Osteocyte (in vitro differentiated cells): ENCODE data around the gene DIP2C. TPM values are rescaled to one million over a fixed set of nuclear protein-coding genes. Genes with fewer than 3 reads are reported as not detected.

Experiments
- DNase-seq: peaks from one replicate; pipeline ENCODE4 v3.0.0; 2021; ENCODE audit warnings: mixed read lengths; ENCODE audit not compliant: unreplicated experiment; ENCODE audit errors: extremely low spot score
- H3K27ac Mint-ChIP-seq: one replicate; pipeline ENCODE4 v1.8.0; 2021; ENCODE audit warnings: mild to moderate bottlenecking, mixed read lengths; ENCODE audit not compliant: unreplicated experiment
- H3K27me3 Mint-ChIP-seq: one replicate; pipeline ENCODE4 v1.8.0; 2021; ENCODE audit warnings: mixed read lengths; ENCODE audit not compliant: unreplicated experiment
- H3K36me3 Mint-ChIP-seq: one replicate; pipeline ENCODE4 v1.8.0; 2021; ENCODE audit warnings: mixed read lengths; ENCODE audit not compliant: unreplicated experiment
- H3K4me1 Mint-ChIP-seq: one replicate; pipeline ENCODE4 v1.8.0; 2021; ENCODE audit warnings: mixed read lengths; ENCODE audit not compliant: unreplicated experiment
- H3K4me3 Mint-ChIP-seq: one replicate; pipeline ENCODE4 v1.8.0; 2021; ENCODE audit warnings: mild to moderate bottlenecking, moderate library complexity, mixed read lengths; ENCODE audit not compliant: unreplicated experiment
- H3K9me3 Mint-ChIP-seq: one replicate; pipeline ENCODE4 v1.8.0; 2021; ENCODE audit warnings: mixed read lengths; ENCODE audit not compliant: unreplicated experiment
- CTCF ChIP-seq: fragments of 200-600 bp; sonication (generic); IDR thresholded peaks from 2 replicates; pipeline ENCODE4 v1.5.0; 2021; ENCODE audit warnings: antibody characterized with exemption, mild to moderate bottlenecking, moderate library complexity
- total RNA-seq: library from RNA; stranded (reverse); gene quantifications from 2 replicates; pipeline ENCODE4 v1.2.1, GENCODE V29; 2021

The DIP2C gene
- total RNA-seq, 1 donor from 2014 or later = 36.8 TPM

DNA sequence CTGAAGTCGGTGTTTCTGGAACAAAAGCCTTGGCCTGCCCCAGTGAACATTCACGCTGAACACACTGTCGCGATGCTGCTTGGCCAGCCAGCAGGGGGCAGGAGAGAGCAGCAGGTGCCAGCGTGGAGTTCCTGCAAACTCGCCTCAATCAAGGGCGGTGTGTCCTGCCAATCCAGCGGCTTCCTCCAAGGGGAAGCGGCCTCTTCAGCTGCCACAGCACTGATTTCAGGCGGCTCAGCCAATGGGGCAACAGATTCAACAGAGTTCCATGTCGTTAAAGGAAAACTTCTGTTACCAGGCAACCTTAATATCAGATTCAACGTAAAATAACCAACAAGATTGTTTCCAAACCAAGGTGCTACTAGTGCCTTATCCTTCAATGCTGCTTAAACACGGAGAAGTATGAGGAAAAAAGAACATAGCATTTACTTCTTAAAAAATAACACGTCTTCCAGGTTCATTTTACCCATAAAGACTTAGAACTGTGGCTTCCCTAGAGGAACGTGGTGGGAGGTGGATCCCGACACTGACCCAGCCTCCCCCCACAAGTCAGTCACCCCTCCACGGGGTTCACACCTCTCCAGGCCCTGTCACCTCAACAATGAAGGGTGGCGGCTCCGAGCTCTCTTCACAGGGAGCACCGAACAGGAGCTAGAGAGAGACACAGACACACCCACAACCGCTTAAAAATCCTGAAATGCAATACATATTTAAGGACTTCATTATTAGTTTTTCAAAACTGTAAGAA lies 178.2 kb downstream of the DIP2C start:
- TF ChIP-seq CTCF = peak; percentile 98
- DNase-seq = peak; percentile 97
- H3K4me3 Mint-ChIP-seq = no peak overlapping the region
- peak overlapping the region; percentile 77 for H3K27ac Mint-ChIP-seq
- peaks cover 4% of the 10 kb centered on the region for H3K36me3 Mint-ChIP-seq
- no peaks in the 10 kb centered on the region for H3K9me3 Mint-ChIP-seq
- H3K4me1 Mint-ChIP-seq = peaks cover 10% of the 10 kb centered on the region
- no peaks in the 10 kb centered on the region for H3K27me3 Mint-ChIP-seq

DNA sequence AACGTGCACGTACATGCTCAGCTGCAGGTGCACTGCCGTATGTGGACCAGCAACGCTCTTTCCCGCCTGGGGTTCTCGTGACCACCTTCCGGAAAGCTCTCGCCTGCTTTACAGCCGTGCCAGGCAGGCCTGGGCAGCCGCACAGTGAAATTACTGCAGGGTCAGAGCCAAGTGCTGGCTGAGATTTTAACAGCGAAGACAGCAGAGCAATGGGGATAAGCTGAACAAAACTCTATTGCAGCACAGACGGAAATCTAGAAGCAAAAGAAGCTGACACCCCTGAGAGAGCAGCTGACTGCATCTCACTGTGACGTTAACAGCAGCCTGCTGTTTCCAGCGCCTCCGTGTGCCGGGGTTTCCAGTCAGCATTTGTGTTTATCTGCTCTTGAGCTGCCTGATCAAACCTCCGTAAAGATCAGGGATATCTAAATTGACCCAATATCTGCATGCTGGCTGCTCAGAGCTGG lies 179.0 kb downstream of the DIP2C start:
- Mint-ChIP-seq H3K27ac (peak overlapping the region; percentile 77), H3K36me3 (peaks cover 4% of the 10 kb centered on the region), H3K4me3 (no peak overlapping the region), H3K9me3 (no peaks in the 10 kb centered on the region), H3K4me1 (peaks cover 10% of the 10 kb centered on the region), H3K27me3 (no peaks in the 10 kb centered on the region)
- no peak for TF ChIP-seq CTCF
- DNase-seq = no peak

GRCh38 chr10:509361-510102 lies 179.9 kb downstream of the DIP2C start:
- H3K27ac Mint-ChIP-seq = no peak overlapping the region
- H3K27me3 Mint-ChIP-seq = no peaks in the 10 kb centered on the region
- peaks cover 4% of the 10 kb centered on the region for H3K36me3 Mint-ChIP-seq
- H3K9me3 Mint-ChIP-seq = no peaks in the 10 kb centered on the region
- DNase-seq = no peak
- peaks cover 10% of the 10 kb centered on the region for H3K4me1 Mint-ChIP-seq
- no peak overlapping the region for H3K4me3 Mint-ChIP-seq
- TF ChIP-seq CTCF = no peak

GRCh38 chr10:508726-509125 lies 180.7 kb downstream of the DIP2C start:
- Mint-ChIP-seq H3K4me3 (no peak overlapping the region), H3K4me1 (peaks cover 10% of the 10 kb centered on the region), H3K9me3 (no peaks in the 10 kb centered on the region), H3K27ac (no peak overlapping the region), H3K27me3 (no peaks in the 10 kb centered on the region), H3K36me3 (peaks cover 4% of the 10 kb centered on the region)
- no peak for DNase-seq
- no peak for TF ChIP-seq CTCF

DNA sequence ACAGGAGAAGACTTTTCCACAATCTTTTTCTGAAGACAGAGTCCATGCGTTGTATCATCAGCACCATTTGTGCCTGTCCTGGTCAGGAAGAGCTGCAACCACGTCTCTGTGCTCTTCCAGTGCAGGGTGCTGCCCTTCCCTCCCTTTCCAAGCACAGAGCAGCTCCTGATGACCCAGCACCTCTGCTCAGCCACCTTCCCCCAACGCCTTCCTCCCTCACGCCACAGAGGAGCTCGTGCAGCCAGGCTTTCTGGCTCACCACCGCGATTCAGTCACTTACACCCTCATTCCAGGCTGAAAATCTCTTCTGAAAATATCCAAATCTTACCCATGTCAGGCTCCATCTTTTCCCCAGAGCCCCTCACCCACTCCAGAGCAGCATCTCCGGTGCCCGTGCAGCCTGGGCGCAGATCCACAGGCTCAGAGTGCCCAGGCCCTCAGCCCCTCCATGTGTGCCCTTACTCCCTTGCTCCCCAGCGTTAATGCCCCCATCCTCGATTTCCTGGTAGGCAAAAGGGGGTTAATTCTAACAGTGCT lies 181.5 kb downstream of the DIP2C start:
- peaks cover 11% of the 10 kb centered on the region for H3K4me1 Mint-ChIP-seq
- H3K36me3 Mint-ChIP-seq = peaks cover 4% of the 10 kb centered on the region
- no peaks in the 10 kb centered on the region for H3K27me3 Mint-ChIP-seq
- no peak overlapping the region for H3K4me3 Mint-ChIP-seq
- no peak overlapping the region for H3K27ac Mint-ChIP-seq
- no peaks in the 10 kb centered on the region for H3K9me3 Mint-ChIP-seq
- no peak for DNase-seq
- no peak for TF ChIP-seq CTCF
